ES-I3 (cell line): Measurements from ENCODE around the gene SETBP1.

Experiments
- H3K36me3 ChIP-seq: 2 replicates; pipeline ENCODE4 v1.6.1; 2013; ENCODE audit warnings: mild to moderate bottlenecking, low read length, control low read depth, moderate library complexity; ENCODE audit not compliant: insufficient read depth
- H3K4me1 ChIP-seq: 2 replicates; pipeline ENCODE4 v1.6.1; 2013; ENCODE audit warnings: mild to moderate bottlenecking, control low read depth, low read length; ENCODE audit not compliant: insufficient read depth
- H3K9ac ChIP-seq: 2 replicates; pipeline ENCODE4 v1.6.1; 2013; ENCODE audit warnings: low read depth, mild to moderate bottlenecking, low read length, moderate library complexity
- H3K9me3 ChIP-seq: 2 replicates; pipeline ENCODE4 v1.6.1; 2013; ENCODE audit warnings: mild to moderate bottlenecking, low read length, moderate library complexity; ENCODE audit not compliant: control insufficient read depth, insufficient read depth

SETBP1 gene

GRCh38 chr18:44851856-44852621, 171.4 kb downstream of the SETBP1 start:
- no peak overlapping the region for H3K9ac ChIP-seq
- H3K36me3 ChIP-seq = no peaks in the 10 kb centered on the region
- no peaks in the 10 kb centered on the region for H3K9me3 ChIP-seq
- no peaks in the 10 kb centered on the region; the same call in 1 of the 2 replicates for H3K4me1 ChIP-seq

- Histone ChIP-seq H3K4me1 (no peaks in the 10 kb centered on the region; the same call in 1 of the 2 replicates), H3K9ac (no peak overlapping the region), H3K36me3 (no peaks in the 10 kb centered on the region), H3K9me3 (no peaks in the 10 kb centered on the region)
Observed at GRCh38 chr18:44852818-44853217, 172.1 kb downstream of the SETBP1 start.

GRCh38 chr18:44853430-44853829, 172.7 kb downstream of the SETBP1 start:
- Histone ChIP-seq H3K36me3 (no peaks in the 10 kb centered on the region), H3K9me3 (no peaks in the 10 kb centered on the region), H3K9ac (no peak overlapping the region), H3K4me1 (no peaks in the 10 kb centered on the region)

GRCh38 chr18:44855681-44856080, 175.0 kb downstream of the SETBP1 start:
- H3K36me3 ChIP-seq = no peaks in the 10 kb centered on the region
- no peaks in the 10 kb centered on the region for H3K4me1 ChIP-seq
- no peak overlapping the region for H3K9ac ChIP-seq
- H3K9me3 ChIP-seq = no peaks in the 10 kb centered on the region

GRCh38 chr18:44856157-44856556, 175.5 kb downstream of the SETBP1 start:
- H3K9ac ChIP-seq = no peak overlapping the region
- no peaks in the 10 kb centered on the region for H3K36me3 ChIP-seq
- H3K4me1 ChIP-seq = no peaks in the 10 kb centered on the region
- H3K9me3 ChIP-seq = no peaks in the 10 kb centered on the region

- Histone ChIP-seq H3K4me1 (no peaks in the 10 kb centered on the region), H3K9me3 (no peaks in the 10 kb centered on the region), H3K36me3 (no peaks in the 10 kb centered on the region), H3K9ac (no peak overlapping the region)
Observed at GRCh38 chr18:44857081-44857480, 176.4 kb downstream of the SETBP1 start.

- no peaks in the 10 kb centered on the region for H3K9me3 ChIP-seq
- H3K4me1 ChIP-seq = no peaks in the 10 kb centered on the region
- H3K9ac ChIP-seq = no peak overlapping the region
- no peaks in the 10 kb centered on the region for H3K36me3 ChIP-seq
Observed at GRCh38 chr18:44857744-44858491, 177.2 kb downstream of the SETBP1 start.

GRCh38 chr18:44859263-44859662, 178.6 kb downstream of the SETBP1 start:
- H3K9ac ChIP-seq = no peak overlapping the region
- no peaks in the 10 kb centered on the region for H3K9me3 ChIP-seq
- no peaks in the 10 kb centered on the region for H3K36me3 ChIP-seq
- H3K4me1 ChIP-seq = no peaks in the 10 kb centered on the region

- Histone ChIP-seq H3K9me3 (no peaks in the 10 kb centered on the region), H3K36me3 (no peaks in the 10 kb centered on the region), H3K4me1 (no peaks in the 10 kb centered on the region), H3K9ac (no peak overlapping the region)
Observed at GRCh38 chr18:44859751-44860439, 179.2 kb downstream of the SETBP1 start.

GRCh38 chr18:44862112-44862511, 181.4 kb downstream of the SETBP1 start:
- H3K9me3 ChIP-seq = no peaks in the 10 kb centered on the region
- no peaks in the 10 kb centered on the region for H3K36me3 ChIP-seq
- H3K9ac ChIP-seq = no peak overlapping the region
- H3K4me1 ChIP-seq = no peaks in the 10 kb centered on the region

GRCh38 chr18:44866103-44866502, 185.4 kb downstream of the SETBP1 start:
- H3K4me1 ChIP-seq = no peaks in the 10 kb centered on the region
- H3K9me3 ChIP-seq = no peaks in the 10 kb centered on the region
- H3K36me3 ChIP-seq = no peaks in the 10 kb centered on the region
- H3K9ac ChIP-seq = no peak overlapping the region

GRCh38 chr18:44869533-44869932, 188.8 kb downstream of the SETBP1 start:
- no peaks in the 10 kb centered on the region for H3K4me1 ChIP-seq
- H3K9ac ChIP-seq = no peak overlapping the region
- no peaks in the 10 kb centered on the region for H3K9me3 ChIP-seq
- H3K36me3 ChIP-seq = no peaks in the 10 kb centered on the region

- H3K9me3 ChIP-seq = no peaks in the 10 kb centered on the region
- H3K36me3 ChIP-seq = no peaks in the 10 kb centered on the region
- no peak overlapping the region for H3K9ac ChIP-seq
- no peaks in the 10 kb centered on the region for H3K4me1 ChIP-seq
Observed at GRCh38 chr18:44870631-44871502, 190.2 kb downstream of the SETBP1 start.

GRCh38 chr18:44871771-44872170, 191.1 kb downstream of the SETBP1 start:
- Histone ChIP-seq H3K4me1 (no peaks in the 10 kb centered on the region), H3K9me3 (no peaks in the 10 kb centered on the region), H3K9ac (no peak overlapping the region), H3K36me3 (no peaks in the 10 kb centered on the region)
